A549 (cell line): ENCODE data around the gene ORC6. TPM values are rescaled to one million over a fixed set of nuclear protein-coding genes. Genes with fewer than 3 reads are reported as not detected.
A peak's percentile ranks its signal among the peaks of the same experiment; 100 is the strongest.

Source experiments
- ATAC-seq, 2 experiments: fragments of 200-7000 bp in 1 of 2; fragments of >200 bp in 1 of 2; cut with Nextera tagmentation in 1 of 2; cut with Tn5 transposase in 1 of 2; 3 replicates each; pipeline versions ENCODE4 v1.8.0 to v1.9.1; 2018 to 2020; ENCODE audit warnings: mild to moderate bottlenecking in 1 of 2, moderate library complexity in 1 of 2
- CTCF ChIA-PET: fragments of 300-600 bp; sonication (Branson Sonifier 250); formaldehyde crosslinking; extraction: SDS; loops from one replicate; lab custom pipeline; 2021; ENCODE audit warnings: antibody characterized with exemption, inconsistent platforms; lab: Yijun Ruan, JAX
- POLR2A ChIA-PET: fragments of 350-600 bp; formaldehyde crosslinking; extraction: SDS; loops from one replicate; lab custom pipeline; 2021; ENCODE audit warnings: antibody characterized with exemption, inconsistent platforms; lab: Yijun Ruan, JAX
- DNase-seq, 2 experiments: peaks; one replicate each; pipeline versions ENCODE4 v3.0.0 to v3.0.0-alpha.2; 2011 to 2016; ENCODE audit warnings: low read depth in 1 of 2, low spot score in 1 of 2
- FAIRE-seq: peaks from 2 replicates; lab custom pipeline; 2011; peaks lifted over from hg19 to GRCh38; lab: Jason Lieb, UNC
- H3K27ac ChIP-seq, 2 experiments: fragments of >200 bp; sonication (Bioruptor Twin); formaldehyde crosslinking; 3 replicates each; pipeline ENCODE4 v1.5.1; 2016 to 2017
- H3K4me1 ChIP-seq: fragments of >200 bp; sonication (Bioruptor Twin); formaldehyde crosslinking; 3 replicates; pipeline ENCODE4 v1.6.1; 2016
- H3K4me2 ChIP-seq: fragments of >200 bp; sonication (Bioruptor Twin); formaldehyde crosslinking; 3 replicates; pipeline ENCODE4 v1.6.1; 2016
- H3K4me3 ChIP-seq: fragments of >200 bp; sonication (Bioruptor Twin); formaldehyde crosslinking; 3 replicates; pipeline ENCODE4 v1.5.1; 2016
- H3K9me3 ChIP-seq: fragments of >200 bp; sonication (Bioruptor Twin); formaldehyde crosslinking; 3 replicates; pipeline ENCODE4 v1.6.1; 2016
- ATOH8 ChIP-seq: fragments of 250-450 bp; sonication (Bioruptor Pico); IDR thresholded peaks from 2 replicates; pipeline ENCODE4 v1.5.0; 2020; ENCODE audit warnings: low read depth, mild to moderate bottlenecking, moderate library complexity
- BCL3 ChIP-seq: fragments of >200 bp; sonication (Bioruptor Twin); formaldehyde crosslinking; IDR thresholded peaks from 3 replicates; pipeline ENCODE4 v1.6.1; 2016
- CBX2 ChIP-seq: fragments of 200-600 bp; sonication (generic); IDR thresholded peaks from 2 replicates; pipeline ENCODE4 v1.6.1; 2016; ENCODE audit warnings: low read depth, mild to moderate bottlenecking, borderline replicate concordance
- CTCF ChIP-seq: fragments of >200 bp; sonication (Bioruptor Twin); formaldehyde crosslinking; IDR thresholded peaks from 3 replicates; pipeline ENCODE4 v1.5.1; 2016
- E2F6 ChIP-seq: IDR thresholded peaks from 2 replicates; pipeline ENCODE4 v1.6.1; 2012; ENCODE audit warnings: low read depth, borderline replicate concordance
- EHMT2 ChIP-seq: fragments of 200-600 bp; sonication (generic); IDR thresholded peaks from 2 replicates; pipeline ENCODE4 v1.6.1; 2016; ENCODE audit warnings: antibody characterized with exemption, low read depth, mild to moderate bottlenecking, moderate library complexity
- EP300 ChIP-seq, 2 experiments: fragments of >200 bp; sonication (Bioruptor Twin); formaldehyde crosslinking; IDR thresholded peaks; 2 replicates in 1 of 2; 3 replicates in 1 of 2; pipeline ENCODE4 v1.6.1; 2016 to 2017
- FOSB ChIP-seq: fragments of 250-450 bp; sonication (Bioruptor Pico); IDR thresholded peaks from 2 replicates; pipeline ENCODE4 v1.5.0; 2020; ENCODE audit warnings: mild to moderate bottlenecking, moderate library complexity
- FOXS1 ChIP-seq: fragments of 250-450 bp; sonication (Bioruptor Pico); IDR thresholded peaks from 2 replicates; pipeline ENCODE4 v1.5.0; 2020; ENCODE audit warnings: mild to moderate bottlenecking, moderate library complexity
- HES2 ChIP-seq: fragments of >200 bp; sonication (Bioruptor Twin); formaldehyde crosslinking; IDR thresholded peaks from 2 replicates; pipeline ENCODE4 v1.6.1; 2016
- HEYL ChIP-seq: fragments of 250-450 bp; sonication (Bioruptor Pico); IDR thresholded peaks from 2 replicates; pipeline ENCODE4 v1.8.0; 2021; ENCODE audit warnings: mild to moderate bottlenecking, moderate library complexity
- HOXA7 ChIP-seq: fragments of 250-450 bp; sonication (Bioruptor Pico); IDR thresholded peaks from 2 replicates; pipeline ENCODE4 v1.5.0; 2020; ENCODE audit warnings: mild to moderate bottlenecking, moderate library complexity
- HOXB5 ChIP-seq: fragments of 250-450 bp; sonication (Bioruptor Pico); IDR thresholded peaks from 2 replicates; pipeline ENCODE4 v1.5.0; 2020; ENCODE audit warnings: mild to moderate bottlenecking, moderate library complexity
- JUNB ChIP-seq: fragments of >200 bp; sonication (Bioruptor Twin); formaldehyde crosslinking; IDR thresholded peaks from 2 replicates; pipeline ENCODE4 v1.6.1; 2016
- MAX ChIP-seq: IDR thresholded peaks from 2 replicates; pipeline ENCODE4 v1.6.1; 2012
- MYC ChIP-seq: IDR thresholded peaks from 2 replicates; pipeline ENCODE4 v1.6.1; 2012; ENCODE audit warnings: mild to moderate bottlenecking, inconsistent platforms, low read length, improper control_type of control experiment, borderline replicate concordance
- NFE2L2 ChIP-seq: fragments of 150-350 bp; conservative IDR thresholded peaks from 2 replicates; pipeline ENCODE4 v1.6.1; 2014; ENCODE audit warnings: low read length
- NPAS2 ChIP-seq: fragments of 250-450 bp; sonication (Bioruptor Pico); IDR thresholded peaks from 2 replicates; pipeline ENCODE4 v1.8.0; 2022; ENCODE audit warnings: mild to moderate bottlenecking, moderate library complexity, borderline replicate concordance
- POLR2AphosphoS2 ChIP-seq: conservative IDR thresholded peaks from 2 replicates; pipeline ENCODE4 v1.6.1; 2012; ENCODE audit warnings: low read length, improper control_type of control experiment, inconsistent platforms
- RCOR1 ChIP-seq: fragments of 150-350 bp; IDR thresholded peaks from 2 replicates; pipeline ENCODE4 v1.6.1; 2014; ENCODE audit warnings: antibody characterized with exemption, low read length, low read depth
- SMC3 ChIP-seq: fragments of >200 bp; sonication (Bioruptor Twin); formaldehyde crosslinking; IDR thresholded peaks from 3 replicates; pipeline ENCODE4 v1.6.1; 2018; ENCODE audit warnings: inconsistent platforms
- USF2 ChIP-seq: fragments of 450-650 bp; IDR thresholded peaks from 2 replicates; pipeline ENCODE4 v1.6.1; 2014; ENCODE audit warnings: antibody characterized with exemption
- ZFP36 ChIP-seq: fragments of 450-650 bp; IDR thresholded peaks from 2 replicates; pipeline ENCODE4 v1.6.1; 2014; ENCODE audit warnings: borderline replicate concordance; ENCODE audit not compliant: partially characterized antibody
- ZNF302 ChIP-seq: fragments of 250-450 bp; sonication (Bioruptor Pico); IDR thresholded peaks from 2 replicates; pipeline ENCODE4 v1.9.0; 2021; ENCODE audit warnings: inconsistent platforms, mild to moderate bottlenecking, moderate library complexity
- ZSCAN20 ChIP-seq: fragments of 250-450 bp; sonication (Bioruptor Pico); IDR thresholded peaks from 2 replicates; pipeline ENCODE4 v1.8.0; 2022; ENCODE audit warnings: mild to moderate bottlenecking, moderate library complexity
- WGBS: methylation state at CpG from one replicate; pipeline ENCODE4 v1.1.6; 2017; ENCODE audit errors: missing lambda C conversion rate; 5-methylcytosine and 5-hydroxymethylcytosine counted together
- polyA plus RNA-seq, 4 experiments: library from polyadenylated mRNA; depleted of rRNA in 3 of 4; stranded (reverse); fragments of >200 nt; fragmentation: RNase III in 1 of 4; extraction: RNeasy Plus Mini Kit Qiagen cat#74134 plus additional on column Dnase treatment in 1 of 4; gene quantifications; 2 replicates in 3 of 4; 3 replicates in 1 of 4; pipeline ENCODE4 v1.2.3, GENCODE V29; 2011 to 2017

The ORC6 gene
- polyA plus RNA-seq, 2 of the 4 experiments (the other 2 are of a cell fraction) = 35.0 to 44.5 TPM

GRCh38 chr16:46721885-46722284 lies 32.4 kb downstream of the ORC6 start:
- ATAC-seq (no peak; a peak in 1 of 6 replicates), DNase-seq (no peak), FAIRE-seq (no peak)
- H3K4me2 ChIP-seq = no peak overlapping the region
- no peak overlapping the region for H3K4me3 ChIP-seq
- TF ChIP-seq JUNB (no peak), BCL3 (no peak), CTCF (no peak), E2F6 (no peak), ATOH8 (CRISPR knock-in tag) (no peak), EP300 (IDR thresholded peaks at IDR 0.05) (no peak), SMC3 (no peak), NPAS2 (CRISPR knock-in tag) (no peak), RCOR1 (no peak), FOSB (CRISPR knock-in tag) (no peak), ZNF302 (CRISPR knock-in tag) (no peak), MAX (no peak), EHMT2 (no peak), CBX2 (no peak)
- no peaks in the 10 kb centered on the region for H3K4me1 ChIP-seq
- no peak overlapping the region for H3K27ac ChIP-seq
- peaks cover 13% of the 10 kb centered on the region; the same call in 1 of the 3 replicates for H3K9me3 ChIP-seq
- WGBS = 56% methylated on average over 4 of the region's 4 CpGs
- ChIA-PET CTCF (no interaction called here), POLR2A (no interaction called here)

- CTCF ChIA-PET = interaction anchor here (0.6 to 0.8 kb wide), 2 partner anchors 10 to 35 kb away, joined by 3 read pairs; no protein-coding TSS in a partner anchor
- POLR2A ChIA-PET = no interaction called here
Observed at GRCh38 chr16:46727184-46727583, 37.7 kb downstream of the ORC6 start.

More at GRCh38 chr16:46727184-46727583, 37.7 kb downstream of the ORC6 start:
- Histone ChIP-seq H3K9me3 (peaks cover 13% of the 10 kb centered on the region; the same call in 1 of the 3 replicates), H3K4me1 (no peaks in the 10 kb centered on the region), H3K27ac (no peak overlapping the region), H3K4me2 (no peak overlapping the region), H3K4me3 (no peak overlapping the region)
- FAIRE-seq = no peak
- TF ChIP-seq HEYL (CRISPR knock-in tag) (no peak), HOXA7 (CRISPR knock-in tag) (no peak), ZFP36 (no peak), NFE2L2 (no peak), FOXS1 (CRISPR knock-in tag) (no peak), MAX (no peak), USF2 (no peak), HOXB5 (CRISPR knock-in tag) (no peak), ZSCAN20 (CRISPR knock-in tag) (no peak), EHMT2 (no peak), POLR2AphosphoS2 (no peak), MYC (no peak), HES2 (no peak)
- ATAC-seq = peak in 1 of 2 experiments; percentile 20; a peak in 2 of 6 replicates
- DNase-seq = no peak
- WGBS = 86% methylated on average over 7 of the region's 7 CpGs
